GM18873 (cell line): Measurements from ENCODE around the gene ANK3.
A peak's percentile ranks its signal among the peaks of the same experiment; 100 is the strongest.

Experiments used
- ATAC-seq: cut with Tn5 transposase; IDR thresholded peaks from one replicate; pipeline ENCODE4 v1.9.1; 2021; ENCODE audit warnings: mild to moderate bottlenecking, moderate library complexity, moderate number of reproducible peaks; ENCODE audit not compliant: unreplicated experiment, low FRiP score

Gene ANK3

DNA sequence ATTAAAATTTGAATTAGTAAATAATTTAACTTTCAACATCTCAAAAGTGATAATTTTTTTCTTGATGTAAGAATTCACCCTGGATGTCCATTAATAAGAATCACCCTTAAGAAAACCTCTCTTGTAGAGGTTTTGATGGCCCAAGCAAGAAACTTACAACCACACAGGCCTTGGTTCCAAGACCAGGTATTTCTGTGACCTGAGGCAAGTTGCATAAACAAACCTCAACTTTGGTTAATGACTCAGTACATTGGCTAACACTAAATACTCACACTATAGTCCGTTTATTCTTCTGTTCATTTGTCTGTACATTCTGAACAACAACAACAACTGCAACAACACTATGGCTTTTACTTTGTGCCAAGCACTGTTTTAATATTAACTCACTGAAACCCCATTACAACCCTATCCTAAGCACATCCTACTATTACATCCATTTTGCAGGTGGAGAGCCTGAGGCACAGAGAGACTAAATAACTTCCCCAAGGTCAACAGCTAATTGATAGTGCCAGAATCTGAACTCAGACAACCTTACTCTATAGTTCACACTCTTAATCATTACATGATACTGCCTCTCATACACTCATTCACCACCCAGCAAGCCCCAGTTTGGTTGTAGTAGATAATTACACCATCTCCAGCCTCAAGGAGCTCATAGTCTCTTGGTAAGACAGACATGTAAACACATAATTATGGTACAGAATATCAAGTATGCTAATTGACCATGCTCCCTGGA is 6.6 kb downstream of the ANK3 start:
- ATAC-seq: no peak

DNA sequence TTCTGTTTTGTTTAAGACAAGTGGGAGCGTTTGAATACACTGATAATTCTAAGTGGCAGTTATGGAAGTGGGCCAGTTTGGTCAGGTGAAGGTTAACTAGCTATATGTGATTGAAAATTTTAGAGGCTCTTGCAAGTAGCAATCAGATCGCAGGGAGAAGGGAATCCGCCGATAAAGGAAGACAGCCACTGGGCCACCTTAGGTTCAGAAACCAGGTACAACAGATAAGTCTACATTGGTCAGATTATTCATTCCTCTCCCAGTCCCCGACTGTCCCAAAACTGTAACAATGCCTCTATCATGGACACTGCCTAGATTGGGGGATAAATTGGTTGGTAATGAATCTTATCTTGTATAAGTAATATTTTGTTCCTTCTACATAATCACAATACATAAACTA is 8.9 kb downstream of the ANK3 start:
- ATAC-seq: no peak

DNA sequence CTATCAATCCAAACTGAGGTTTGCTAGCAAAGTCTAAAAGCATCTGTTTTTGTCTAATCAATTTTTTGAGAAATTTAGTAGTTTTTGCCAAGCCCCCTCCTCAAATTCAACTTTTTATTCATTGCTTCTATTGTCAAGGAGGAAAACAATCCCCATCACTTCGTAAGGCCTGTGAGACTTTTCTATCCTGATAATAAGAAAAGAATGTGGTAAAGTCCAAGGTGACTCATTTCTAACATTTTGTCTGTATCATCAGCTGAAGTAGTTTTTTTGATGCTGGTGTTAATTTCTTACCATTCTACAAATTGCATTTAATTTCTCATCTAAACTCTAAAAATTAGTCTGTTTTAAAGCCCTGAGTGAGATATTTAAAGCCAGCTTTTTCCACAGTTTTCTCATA is 11.7 kb downstream of the ANK3 start:
- no peak for ATAC-seq

DNA sequence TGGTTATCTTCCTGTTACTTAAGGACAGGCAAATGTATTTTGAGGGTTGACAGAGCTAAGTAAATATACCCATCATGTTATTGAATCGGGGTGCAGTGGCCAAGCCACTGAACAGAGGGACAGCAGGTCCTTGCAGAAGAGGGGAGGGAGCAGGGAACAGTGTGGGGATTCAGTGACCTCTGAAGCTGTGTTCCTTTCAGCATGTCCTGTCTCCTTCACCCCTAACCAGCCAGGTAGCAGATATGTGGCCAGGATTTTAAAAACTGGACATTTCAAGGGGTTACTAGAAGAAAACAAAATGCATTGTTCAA is 12.7 kb downstream of the ANK3 start:
- ATAC-seq: no peak

DNA sequence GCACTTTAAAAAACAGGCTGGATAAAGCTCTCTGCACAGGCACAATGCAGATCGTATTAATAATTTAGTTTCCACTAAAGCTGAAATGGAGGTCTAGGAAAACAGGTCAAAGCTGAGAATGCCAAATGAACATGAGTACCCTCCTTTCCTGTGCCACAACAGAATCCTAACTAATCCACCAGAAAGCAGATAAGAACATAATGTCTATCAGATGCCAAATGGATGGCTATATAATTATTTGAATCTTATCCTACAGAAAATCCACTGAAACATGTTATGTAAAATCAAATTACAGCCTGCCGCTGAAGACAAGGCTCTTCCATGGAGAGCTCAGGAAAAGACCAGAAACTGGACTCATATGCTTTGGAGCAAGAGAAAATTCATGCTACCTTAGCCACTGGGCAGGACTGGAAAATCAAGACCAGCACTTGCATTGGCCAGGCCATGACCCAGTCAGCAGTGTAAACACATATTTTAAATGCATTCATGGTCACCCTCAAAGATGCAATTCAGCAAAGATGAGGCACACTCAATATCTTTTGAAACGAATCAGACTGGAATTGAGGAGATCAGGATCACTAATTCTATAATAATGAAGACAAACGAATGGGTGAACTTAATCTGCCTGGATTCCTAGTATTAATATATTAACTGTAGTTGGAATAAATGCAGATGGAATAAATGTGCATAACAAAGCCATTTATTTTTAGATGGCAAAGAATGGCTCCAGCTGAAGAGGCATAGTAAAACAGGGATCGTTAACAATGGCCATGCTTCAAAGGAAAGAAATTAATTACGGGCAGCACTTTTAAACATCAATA is 13.2 kb downstream of the ANK3 start:
- ATAC-seq: no peak

DNA sequence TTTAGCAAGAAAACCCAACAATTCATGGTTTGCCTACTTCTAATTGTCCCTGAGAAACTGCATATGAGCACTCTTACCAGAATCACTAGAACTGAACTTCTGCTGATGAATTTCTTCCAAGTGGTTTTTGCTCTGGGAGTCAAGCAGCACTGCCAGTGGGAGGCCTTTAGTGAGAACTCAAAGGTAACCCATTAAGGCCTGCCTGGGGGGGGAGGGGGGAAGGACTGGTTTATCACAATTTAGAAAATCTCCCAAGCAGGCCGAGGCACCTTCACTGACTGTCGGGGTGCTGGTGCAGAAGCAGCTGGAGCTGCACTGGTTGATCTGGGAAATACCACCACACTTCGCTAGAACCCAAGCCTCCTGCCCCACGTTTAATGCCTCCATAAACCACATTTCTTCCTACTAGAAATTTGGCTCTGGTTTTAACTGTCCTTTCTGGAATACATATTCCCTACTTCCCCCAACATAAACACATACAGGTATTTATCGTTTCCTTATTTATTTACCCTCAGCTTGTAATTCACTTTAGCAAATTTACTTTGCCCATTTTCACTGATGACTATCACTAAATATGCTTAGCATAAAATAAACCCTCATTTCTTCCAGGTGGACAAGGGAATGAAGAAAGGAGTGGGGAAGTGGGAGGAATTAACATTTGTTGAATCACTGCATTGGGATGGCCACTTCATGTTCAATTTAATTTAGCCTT is 14.2 kb downstream of the ANK3 start:
- no peak for ATAC-seq

DNA sequence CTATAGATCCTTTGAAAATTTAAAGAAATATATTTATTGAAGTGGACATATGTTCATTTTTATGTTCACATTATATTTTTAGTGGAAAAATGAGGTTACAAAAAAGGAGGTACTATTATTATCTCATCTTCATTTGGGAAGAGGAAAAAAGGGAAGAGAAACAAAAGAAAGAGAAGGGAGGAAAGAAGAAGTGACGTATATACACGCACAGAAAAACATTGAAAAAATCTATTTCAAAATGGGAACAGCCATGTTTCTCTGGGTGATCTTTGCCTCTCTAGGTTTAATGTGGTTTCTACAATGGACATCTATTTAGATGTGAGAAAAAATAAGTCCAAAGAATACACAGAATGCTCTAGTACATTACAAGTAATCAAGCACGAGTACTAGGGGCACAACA is 14.8 kb downstream of the ANK3 start:
- no peak for ATAC-seq

DNA sequence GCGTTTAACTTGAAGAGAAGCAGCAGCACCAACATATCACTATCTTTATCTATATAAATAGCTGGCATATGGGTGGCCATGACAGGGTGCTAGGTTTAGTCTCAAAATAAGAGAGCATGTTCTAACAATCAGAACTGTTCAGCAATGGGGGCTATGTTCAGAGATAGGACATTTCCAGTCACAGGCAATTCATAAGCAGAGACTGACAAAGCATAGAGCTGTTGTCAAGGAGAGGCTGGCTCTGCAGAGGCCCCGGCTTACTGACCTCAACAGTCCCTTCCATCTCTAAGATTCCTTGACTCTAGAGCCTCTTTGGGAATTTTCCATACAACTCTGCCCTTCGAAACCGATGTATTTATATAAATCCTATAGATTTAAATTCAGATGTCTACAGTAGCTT is 17.2 kb downstream of the ANK3 start:
- no peak for ATAC-seq

DNA sequence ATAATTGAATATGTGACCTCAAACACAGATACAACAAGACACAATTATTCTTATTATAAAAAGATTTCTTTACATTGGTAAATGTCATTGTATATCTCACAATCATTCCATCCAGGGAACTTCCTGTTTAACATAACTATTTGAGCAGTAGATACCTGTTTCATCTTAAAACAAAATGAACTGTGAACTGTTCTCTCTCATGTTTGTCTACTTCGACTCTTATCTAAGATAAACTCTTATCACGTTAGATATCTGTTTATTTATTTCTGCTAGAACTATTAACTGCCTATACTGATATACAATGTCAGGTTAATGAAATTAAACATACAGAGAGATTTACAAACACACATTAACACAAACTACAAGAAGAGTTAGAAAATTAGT is 20.1 kb downstream of the ANK3 start:
- no peak for ATAC-seq

DNA sequence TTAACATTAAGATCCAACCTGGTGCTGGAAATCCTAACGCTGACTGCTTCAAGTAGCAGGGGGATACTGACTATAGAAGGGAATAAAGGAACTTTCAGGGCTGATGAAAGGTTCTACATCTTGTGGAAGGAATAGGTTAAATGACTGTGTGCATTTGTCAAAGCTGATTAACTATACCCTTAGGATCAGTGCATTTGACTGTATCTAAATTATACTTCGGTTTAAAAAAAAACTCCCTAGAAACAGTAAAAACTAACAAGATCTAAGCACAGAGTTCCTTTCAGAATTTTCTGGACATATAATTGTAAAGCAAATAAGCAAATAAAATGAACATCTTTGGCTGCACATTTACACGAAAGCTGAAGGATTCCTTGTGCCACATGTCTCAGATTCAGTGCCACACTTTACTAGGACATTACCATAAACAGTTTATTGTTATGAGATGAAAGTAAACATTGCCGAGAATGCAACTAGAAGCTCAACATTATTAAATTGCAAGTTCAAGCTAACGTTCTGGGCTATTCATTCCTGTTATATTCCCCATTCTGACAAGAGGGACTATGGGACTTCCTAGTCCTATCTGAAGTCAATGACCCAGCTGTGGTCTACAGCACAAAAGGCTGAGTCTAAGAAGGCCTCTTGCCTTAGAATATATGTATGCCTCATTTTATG is 20.7 kb downstream of the ANK3 start:
- no peak for ATAC-seq

DNA sequence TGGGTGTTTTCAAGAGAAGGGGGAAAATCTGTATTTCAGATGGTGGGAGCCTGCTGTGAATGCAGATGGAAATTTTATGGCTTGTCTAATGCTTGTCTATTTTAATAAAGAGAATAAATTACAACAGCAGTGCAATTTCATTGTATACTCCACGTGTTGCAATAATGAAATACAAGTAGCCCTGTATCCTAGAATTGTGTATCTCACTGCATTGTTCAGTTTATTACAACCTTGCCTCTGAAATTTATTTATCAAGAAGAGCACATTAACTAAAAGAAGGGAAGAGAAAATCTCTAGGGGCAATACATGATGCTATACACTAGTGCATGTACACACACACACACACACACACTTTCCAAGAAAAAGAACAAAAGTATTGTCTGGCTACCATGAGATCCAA is 21.8 kb downstream of the ANK3 start:
- no peak for ATAC-seq

DNA sequence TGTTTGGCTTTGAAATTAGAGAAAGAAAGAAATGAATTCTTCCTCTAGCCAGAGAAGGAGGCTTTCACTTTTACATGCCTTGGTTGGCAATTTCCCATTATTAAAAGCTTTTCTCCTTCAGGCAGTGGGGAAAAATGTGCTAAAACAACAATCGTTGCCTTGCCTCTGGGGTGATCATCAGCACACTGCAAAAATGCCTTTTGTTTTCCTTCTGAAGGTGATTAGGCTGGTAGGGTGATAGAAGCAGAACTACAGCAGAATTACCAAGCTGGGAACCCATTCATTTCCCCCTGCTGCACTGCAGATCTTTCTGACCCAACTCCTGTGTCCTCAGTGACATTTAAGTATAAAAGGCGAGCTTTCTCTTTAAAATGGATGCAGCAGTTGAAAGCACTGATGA is 22.2 kb downstream of the ANK3 start:
- no peak for ATAC-seq

DNA sequence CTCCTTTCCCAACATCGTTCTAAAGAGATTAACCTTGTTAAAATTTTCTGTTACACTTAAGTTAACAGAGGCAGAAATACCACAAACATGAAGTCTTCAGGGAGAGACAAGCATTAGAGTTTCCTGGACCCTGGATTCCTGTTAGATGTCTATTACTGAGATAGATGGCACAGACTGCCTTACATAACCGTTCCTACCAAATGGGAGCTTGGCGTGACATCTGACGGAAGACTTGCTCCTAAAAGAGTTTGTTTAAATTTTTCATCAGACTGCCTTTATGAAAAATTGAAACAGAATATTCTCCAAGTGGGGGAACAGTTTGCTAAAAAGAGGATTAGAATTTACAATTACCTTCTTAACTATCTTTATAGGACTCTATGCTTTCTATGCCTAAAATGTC is 22.7 kb downstream of the ANK3 start:
- no peak for ATAC-seq

DNA sequence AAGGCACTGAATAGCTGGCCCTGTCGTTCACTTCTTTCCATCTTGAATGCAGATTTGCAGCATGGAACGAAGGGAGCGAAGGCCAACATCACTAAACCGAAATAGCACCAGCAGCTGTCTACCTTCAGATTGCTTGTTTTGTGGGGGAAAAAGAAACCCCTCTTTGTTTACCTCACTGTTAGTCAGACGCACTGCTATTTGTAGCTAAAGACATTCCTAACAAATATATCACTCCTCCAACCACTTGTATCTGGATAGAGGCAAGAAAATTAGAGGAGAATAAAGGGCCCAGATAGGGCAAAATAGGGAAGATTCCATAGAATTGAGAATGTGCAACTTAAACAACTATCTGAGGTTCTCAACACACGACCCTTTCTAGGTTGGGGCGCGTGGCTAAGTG is 26.5 kb downstream of the ANK3 start:
- no peak for ATAC-seq

DNA sequence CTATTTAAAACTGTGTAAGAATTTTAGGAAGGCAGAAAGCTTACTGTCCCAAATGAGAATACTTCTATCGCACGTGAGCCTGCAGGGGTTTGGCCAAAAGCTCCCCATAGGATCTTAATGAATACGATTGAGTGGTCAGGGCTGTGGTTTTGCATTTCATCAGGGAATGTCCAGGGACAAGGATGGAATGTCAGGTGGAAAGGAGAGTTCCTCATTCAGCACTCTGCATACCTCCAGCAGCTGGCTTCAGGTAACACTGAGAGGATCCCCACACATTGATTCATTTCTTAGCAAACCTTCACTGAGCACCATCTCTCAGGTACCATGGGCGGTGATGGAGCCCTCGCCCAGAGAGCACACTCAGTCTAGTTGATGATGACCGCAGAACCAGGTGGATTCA is 27.2 kb downstream of the ANK3 start:
- no peak for ATAC-seq

DNA sequence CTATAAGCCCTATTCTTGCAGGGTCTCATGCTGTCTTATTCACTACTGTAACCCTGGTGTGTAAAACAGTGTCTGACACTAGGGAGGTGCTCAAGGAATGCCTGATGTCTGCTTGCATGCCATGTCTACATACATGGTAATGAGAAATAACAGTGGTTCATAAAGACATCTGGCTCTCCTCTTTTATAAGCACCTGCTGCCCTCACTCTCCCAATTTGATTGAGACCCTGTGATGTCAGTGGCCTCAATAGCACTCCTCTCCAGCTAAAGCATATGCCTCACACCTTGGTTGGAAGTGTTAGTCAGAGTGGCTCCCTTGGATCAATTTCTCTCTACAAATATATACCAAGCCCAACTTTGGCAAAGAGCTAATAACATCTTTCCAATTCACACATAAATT is 30.6 kb downstream of the ANK3 start:
- ATAC-seq: no peak

DNA sequence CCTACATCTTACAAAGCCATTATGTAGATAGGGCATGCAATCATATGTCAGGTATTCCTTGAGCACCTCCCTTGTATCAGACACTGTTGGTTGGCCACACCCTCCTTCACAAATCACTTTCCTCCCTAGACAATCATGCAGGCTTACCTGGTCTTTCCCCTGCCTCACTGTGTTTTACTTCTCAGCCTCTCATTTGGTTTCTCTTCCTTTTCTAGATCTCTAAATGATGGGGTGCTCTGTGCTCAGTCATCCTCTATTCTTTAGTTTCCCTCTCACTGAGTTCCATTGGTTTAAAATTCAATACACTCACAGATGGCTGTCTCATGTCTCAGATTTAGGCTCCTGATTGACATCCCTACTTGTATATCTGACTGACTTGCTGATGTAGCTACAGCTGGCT is 31.4 kb downstream of the ANK3 start:
- ATAC-seq: peak; percentile 95

DNA sequence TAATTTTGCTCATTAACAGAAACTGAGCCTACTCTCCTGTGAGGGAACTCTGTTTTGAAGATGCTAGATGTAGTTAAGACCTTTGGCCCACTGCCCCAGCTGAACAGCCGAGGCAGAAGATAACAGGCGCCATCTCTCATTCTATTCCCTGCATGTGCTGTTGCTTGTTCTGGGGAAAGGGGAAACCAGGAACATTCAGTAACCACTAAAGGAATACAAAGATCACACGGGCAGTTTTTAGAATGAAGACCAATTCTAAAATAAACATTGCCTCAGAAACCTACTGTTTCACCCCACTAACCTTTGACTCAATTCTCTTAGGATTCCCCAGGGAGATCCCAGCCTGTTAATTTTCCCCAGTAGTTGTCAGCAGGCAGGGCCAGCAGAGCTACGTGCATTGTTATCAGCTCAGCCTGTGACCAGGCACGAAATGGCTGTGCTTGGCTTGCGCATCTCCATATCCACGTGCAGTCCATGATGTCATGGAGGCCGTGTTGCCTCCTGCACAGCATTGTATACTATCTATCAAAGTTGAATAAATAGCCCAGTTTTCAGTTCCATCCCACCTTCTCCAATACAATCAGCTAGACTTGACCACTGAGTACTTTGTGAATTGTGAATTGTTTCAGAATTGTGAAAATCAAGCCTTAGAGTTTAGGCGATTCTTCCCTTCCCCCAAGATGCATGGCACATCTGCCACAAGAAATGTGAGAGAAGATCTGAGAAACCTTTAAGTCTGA is 36.0 kb downstream of the ANK3 start:
- no peak for ATAC-seq

DNA sequence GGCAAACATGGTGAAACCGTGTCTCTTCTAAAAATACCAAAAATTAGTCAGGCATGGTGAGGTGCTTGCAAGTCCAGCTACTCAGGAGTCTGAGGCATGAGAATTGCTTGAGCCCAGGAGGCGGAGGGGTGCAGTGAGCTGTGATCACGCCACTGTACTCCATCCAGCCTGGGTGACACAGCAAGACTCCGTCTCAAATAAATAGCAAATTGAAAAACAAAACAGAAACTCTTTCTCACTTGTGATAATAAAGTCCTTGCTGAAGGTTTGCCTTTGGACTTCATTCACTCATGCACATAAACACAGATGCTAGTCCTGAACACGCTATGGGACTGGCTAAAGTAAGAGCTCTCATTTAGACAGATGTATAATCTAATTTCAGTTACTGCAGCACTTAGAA is 37.6 kb downstream of the ANK3 start:
- peak; percentile 55 for ATAC-seq

DNA sequence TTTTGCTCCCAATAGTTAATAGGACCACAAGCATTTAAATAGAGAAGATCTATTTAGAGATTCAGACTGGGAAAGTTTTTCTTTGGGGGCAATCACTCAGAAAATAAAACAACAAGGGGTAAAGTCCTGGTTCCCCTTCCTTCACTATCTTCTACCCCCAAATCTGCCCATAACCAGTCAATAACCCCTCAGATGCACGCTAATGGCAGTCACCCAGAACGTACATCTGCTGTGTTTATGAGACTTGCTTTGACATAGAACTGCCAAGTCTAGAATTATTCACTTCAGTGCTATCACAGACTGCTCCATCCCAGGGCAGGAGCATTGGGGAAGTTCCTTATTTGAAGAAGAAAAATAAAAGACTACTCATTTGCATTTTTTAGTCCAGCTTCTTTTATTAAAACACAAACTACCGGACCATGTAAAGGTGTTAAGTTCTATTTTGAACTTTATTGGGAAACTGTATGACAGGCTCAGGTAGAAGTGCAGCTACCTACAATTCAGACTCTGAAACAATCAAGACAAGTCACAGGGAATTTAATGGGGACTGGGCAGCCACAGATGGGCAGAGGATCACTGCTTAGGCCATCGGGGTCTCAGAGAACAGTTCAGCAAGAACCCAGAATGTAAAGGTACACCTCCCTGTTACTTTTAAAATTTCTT is 38.4 kb downstream of the ANK3 start:
- ATAC-seq: no peak
